CD4-positive, CD25-positive, alpha-beta regulatory T cell (primary cell): Measurements from ENCODE around the gene HAGHL. TPM values are rescaled to one million over a fixed set of nuclear protein-coding genes. Genes with fewer than 3 reads are reported as not detected.
A peak's percentile ranks its signal among the peaks of the same experiment; 100 is the strongest.
"Not testable (repeated sequence)": the region's sequence is repeated elsewhere in the genome, so short reads cannot be mapped to it uniquely, and the experiment has no call there.

Experiments
- ATAC-seq, 2 donors: fragments of 150-1000 bp; cut with Tn5 transposase; one replicate each; pipeline ENCODE4 v1.10.0; 2021; ENCODE audit warnings: low read depth in 2 of 2, moderate number of reproducible peaks in 2 of 2, moderate library complexity in 1 of 2
- DNase-seq, 3 donors: peaks; one replicate each; pipeline versions ENCODE4 v3.0.0 to v3.0.0-alpha.2; 2012 to 2022; ENCODE audit warnings: mixed read lengths in 1 of 3
- H3K27ac ChIP-seq: one replicate; pipeline ENCODE4 v1.7.0; 2013; ENCODE audit warnings: mild to moderate bottlenecking, low read length; ENCODE audit not compliant: insufficient read depth, poor library complexity, severe bottlenecking
- H3K27me3 ChIP-seq: one replicate; pipeline ENCODE4 v1.7.0; 2013; ENCODE audit warnings: low read length; ENCODE audit not compliant: control insufficient read depth, insufficient read depth
- H3K36me3 ChIP-seq: one replicate; pipeline ENCODE4 v1.7.0; 2013; ENCODE audit warnings: mild to moderate bottlenecking, low read length, moderate library complexity; ENCODE audit not compliant: control insufficient read depth, insufficient read depth
- H3K4me1 ChIP-seq: 2 replicates; pipeline ENCODE4 v1.7.0; 2013; ENCODE audit warnings: mild to moderate bottlenecking, low read length; ENCODE audit not compliant: insufficient read depth, control insufficient read depth, poor library complexity, severe bottlenecking
- H3K4me3 ChIP-seq: one replicate; pipeline ENCODE4 v1.7.0; 2013; ENCODE audit warnings: low read depth, mild to moderate bottlenecking, low read length, moderate library complexity
- H3K9me3 ChIP-seq, 2 experiments: 1 replicate in 1 of 2; 2 replicates in 1 of 2; pipeline ENCODE4 v1.7.0; 2013; ENCODE audit warnings: low read length in 2 of 2, mild to moderate bottlenecking in 1 of 2, moderate library complexity in 1 of 2; ENCODE audit not compliant: control insufficient read depth in 2 of 2
- H3K27ac Mint-ChIP-seq, 3 donors: one replicate each; pipeline ENCODE4 v1.8.0; 2020 to 2022; ENCODE audit warnings: mild to moderate bottlenecking in 3 of 3, mixed read lengths in 3 of 3, moderate library complexity in 2 of 3
- H3K27me3 Mint-ChIP-seq: one replicate; pipeline ENCODE4 v1.8.0; 2022; ENCODE audit warnings: mild to moderate bottlenecking, mixed read lengths
- H3K36me3 Mint-ChIP-seq: one replicate; pipeline ENCODE4 v1.8.0; 2020; ENCODE audit warnings: mixed read lengths
- H3K4me1 Mint-ChIP-seq, 4 donors: one replicate each; pipeline ENCODE4 v1.8.0; 2020 to 2022; ENCODE audit warnings: mixed read lengths in 4 of 4, mild to moderate bottlenecking in 1 of 4
- H3K4me3 Mint-ChIP-seq, 4 donors: one replicate each; pipeline ENCODE4 v1.8.0; 2020 to 2022; ENCODE audit warnings: mild to moderate bottlenecking in 4 of 4, mixed read lengths in 4 of 4, moderate library complexity in 3 of 4
- H3K9me3 Mint-ChIP-seq, 7 donors: one replicate each; pipeline ENCODE4 v1.8.0; 2020 to 2022; ENCODE audit warnings: mixed read lengths in 7 of 7, mild to moderate bottlenecking in 3 of 7, moderate library complexity in 2 of 7
- polyA plus RNA-seq, 4 donors: library from polyadenylated mRNA; unstranded; fragments of 300-500 nt; fragmentation: Illumina TruSeq; gene quantifications; one replicate each; pipeline ENCODE4 v1.2.3, GENCODE V29; 2021
- total RNA-seq: library from RNA; stranded (reverse); gene quantifications from one replicate; pipeline ENCODE4 v1.2.3, GENCODE V29; 2022

The HAGHL gene
- total and polyA plus RNA-seq, 5 donors from 2014 or later: 2.2 to 15.6 (median 3.3) TPM

DNA sequence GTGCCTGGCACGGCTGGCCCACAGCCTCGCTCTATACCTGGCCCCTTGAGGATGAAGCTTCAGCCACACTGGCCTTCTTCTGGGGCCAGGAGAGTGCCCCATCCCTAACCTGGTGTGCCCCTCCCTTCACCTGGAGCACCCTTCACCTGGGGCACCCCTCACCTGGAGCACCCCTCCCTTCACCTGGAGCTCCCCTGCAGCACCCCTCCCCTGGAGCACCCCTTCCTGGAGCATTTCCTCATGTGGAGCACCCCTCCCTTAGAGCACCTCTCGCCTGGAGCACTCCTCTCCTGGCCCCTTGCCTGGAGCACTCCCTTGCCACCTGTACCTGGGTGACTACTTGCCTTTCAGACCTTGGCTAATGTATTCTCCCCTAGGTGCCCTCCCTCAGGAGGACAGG lies 18.9 kb upstream of the HAGHL start:
- Mint-ChIP-seq H3K27me3 (peaks cover 51% of the 10 kb centered on the region), H3K9me3 (no peaks in the 10 kb centered on the region), H3K4me3 (no peak overlapping the region), H3K4me1 (peaks cover 0 to 7% (median 2%) of the 10 kb centered on the region in 4 donors), H3K27ac (no peak overlapping the region), H3K36me3 (no peaks in the 10 kb centered on the region)
- H3K4me3 ChIP-seq: no peak overlapping the region
- H3K36me3 ChIP-seq: no peaks in the 10 kb centered on the region
- no peak overlapping the region for H3K27ac ChIP-seq
- DNase-seq (no peak), ATAC-seq (no peak)
- H3K4me1 ChIP-seq: peaks cover 9% of the 10 kb centered on the region
- no peaks in the 10 kb centered on the region for H3K9me3 ChIP-seq
- H3K27me3 ChIP-seq: peaks cover 7% of the 10 kb centered on the region

DNA sequence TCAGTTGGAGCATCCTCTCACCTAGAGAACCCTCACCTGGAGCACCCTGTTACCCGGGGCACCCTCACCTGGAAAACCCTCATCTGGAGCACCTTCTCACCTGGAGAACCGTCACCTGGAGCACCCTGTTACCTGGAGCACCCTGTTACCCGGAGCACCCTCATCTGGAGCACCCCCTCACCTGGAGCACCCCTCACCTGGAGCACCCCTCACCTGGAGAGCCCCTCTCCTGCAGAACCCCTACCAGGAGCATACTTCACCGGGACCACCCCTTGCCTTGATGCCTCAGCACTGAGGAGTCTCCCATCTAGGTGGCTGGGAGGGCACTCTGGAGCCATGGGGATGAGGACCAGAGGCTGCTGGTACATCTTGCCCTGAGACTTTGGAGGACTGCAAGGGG lies 17.9 kb upstream of the HAGHL start:
- Mint-ChIP-seq H3K9me3 (no peaks in the 10 kb centered on the region), H3K27ac (no peak overlapping the region), H3K4me3 (no peak overlapping the region), H3K27me3 (peaks cover 48% of the 10 kb centered on the region), H3K36me3 (no peaks in the 10 kb centered on the region), H3K4me1 (peaks cover 0 to 10% (median 2%) of the 10 kb centered on the region in 4 donors)
- H3K4me1 ChIP-seq: peaks cover 9% of the 10 kb centered on the region
- no peak overlapping the region for H3K27ac ChIP-seq
- H3K9me3 ChIP-seq: no peaks in the 10 kb centered on the region
- H3K4me3 ChIP-seq: no peak overlapping the region
- ATAC-seq (no peak), DNase-seq (no peak)
- no peaks in the 10 kb centered on the region for H3K36me3 ChIP-seq
- H3K27me3 ChIP-seq: peaks cover 7% of the 10 kb centered on the region

DNA sequence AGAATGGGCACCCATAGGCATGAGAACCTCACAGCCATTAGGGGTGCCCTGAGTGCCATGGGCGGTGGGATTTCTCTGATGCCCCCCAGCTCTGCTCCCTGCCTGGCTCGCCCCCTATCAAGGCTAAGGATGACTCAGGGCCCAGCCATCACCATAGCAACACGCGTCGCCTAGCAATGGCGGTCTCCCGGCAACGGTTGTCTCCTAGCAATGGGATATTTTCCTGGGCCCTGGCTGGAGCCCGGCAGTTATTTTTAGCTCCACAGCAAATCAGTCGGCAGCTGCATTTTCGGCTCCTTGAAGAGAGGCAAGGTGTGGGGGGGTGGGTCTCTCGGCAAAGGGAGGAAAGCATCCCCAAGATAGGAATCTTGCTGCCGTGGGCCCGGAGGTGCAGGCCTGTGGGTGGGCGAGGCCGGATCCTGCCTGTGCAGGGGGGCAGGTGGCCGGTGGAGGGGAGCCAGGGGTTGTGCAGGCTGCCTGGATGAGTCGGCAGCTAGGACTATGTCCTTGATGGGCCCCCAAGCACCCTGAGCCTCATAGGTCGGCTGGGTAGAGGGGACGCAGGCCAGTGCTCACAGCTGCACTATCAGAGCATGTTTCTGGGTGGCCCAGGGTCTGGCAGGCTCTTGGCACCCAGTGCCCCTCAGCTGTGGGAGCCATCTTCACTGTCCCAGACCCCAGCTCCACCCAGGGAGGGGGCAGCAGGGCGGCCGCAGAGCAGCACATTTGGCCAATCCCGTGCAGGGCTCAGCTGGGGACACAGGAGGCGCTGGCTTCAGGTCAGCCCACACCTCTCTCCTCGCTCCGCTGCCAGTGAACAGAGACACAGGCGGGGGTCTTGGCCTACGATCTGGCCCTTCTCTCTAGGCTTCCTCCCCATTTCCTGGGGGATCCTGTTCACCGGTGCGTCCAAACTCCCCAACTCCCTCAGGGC lies 17.1 kb upstream of the HAGHL start:
- DNase-seq (no peak), ATAC-seq (no peak)
- Mint-ChIP-seq H3K36me3 (no peaks in the 10 kb centered on the region), H3K27ac (no peak overlapping the region), H3K4me1 (peaks cover 0 to 13% (median 2%) of the 10 kb centered on the region in 4 donors), H3K9me3 (no peaks in the 10 kb centered on the region), H3K27me3 (peaks cover 42% of the 10 kb centered on the region), H3K4me3 (no peak overlapping the region)
- Histone ChIP-seq H3K27me3 (peaks cover 7% of the 10 kb centered on the region), H3K4me3 (no peak overlapping the region), H3K27ac (no peak overlapping the region), H3K9me3 (no peaks in the 10 kb centered on the region), H3K36me3 (no peaks in the 10 kb centered on the region), H3K4me1 (peaks cover 16% of the 10 kb centered on the region)

DNA sequence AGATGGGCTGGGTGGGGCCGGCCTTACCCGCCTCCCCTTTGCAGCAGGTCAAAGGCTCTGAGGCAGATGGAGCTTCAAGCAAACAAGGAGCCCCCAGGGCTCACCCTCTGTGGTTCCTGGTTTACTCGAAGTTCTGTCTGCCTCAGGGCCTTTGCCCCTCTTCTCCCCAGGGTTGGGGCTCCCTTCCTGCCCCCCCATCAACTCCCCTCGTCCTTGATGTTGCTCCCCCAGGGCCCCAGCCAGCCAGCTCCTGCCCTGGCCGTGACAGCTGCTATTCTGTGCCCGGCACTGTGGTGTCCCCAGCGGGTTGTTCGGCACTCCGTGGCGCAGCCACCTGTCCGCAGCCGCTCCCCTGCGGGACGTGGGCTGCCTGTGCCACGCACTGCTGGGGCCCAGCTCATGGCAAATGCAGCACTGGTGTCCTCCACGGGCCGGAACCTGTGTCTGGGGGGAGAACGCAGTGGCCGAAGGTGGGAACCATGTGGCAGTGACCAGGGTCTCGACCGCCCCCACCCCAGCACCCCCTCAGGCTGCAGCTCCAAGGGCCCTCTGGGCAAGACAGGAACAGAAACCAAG lies 16.3 kb upstream of the HAGHL start:
- ATAC-seq (no peak), DNase-seq (no peak)
- H3K9me3 Mint-ChIP-seq: no peaks in the 10 kb centered on the region
- Histone ChIP-seq H3K4me3 (no peak overlapping the region), H3K4me1 (peaks cover 21% of the 10 kb centered on the region), H3K27ac (no peak overlapping the region), H3K27me3 (peaks cover 7% of the 10 kb centered on the region), H3K9me3 (no peaks in the 10 kb centered on the region), H3K36me3 (no peaks in the 10 kb centered on the region)
- H3K27ac Mint-ChIP-seq: no peak overlapping the region
- H3K4me1 Mint-ChIP-seq: peaks cover 0 to 13% (median 2%) of the 10 kb centered on the region in 4 donors
- H3K27me3 Mint-ChIP-seq: peaks cover 42% of the 10 kb centered on the region
- no peak overlapping the region for H3K4me3 Mint-ChIP-seq
- H3K36me3 Mint-ChIP-seq: no peaks in the 10 kb centered on the region

DNA sequence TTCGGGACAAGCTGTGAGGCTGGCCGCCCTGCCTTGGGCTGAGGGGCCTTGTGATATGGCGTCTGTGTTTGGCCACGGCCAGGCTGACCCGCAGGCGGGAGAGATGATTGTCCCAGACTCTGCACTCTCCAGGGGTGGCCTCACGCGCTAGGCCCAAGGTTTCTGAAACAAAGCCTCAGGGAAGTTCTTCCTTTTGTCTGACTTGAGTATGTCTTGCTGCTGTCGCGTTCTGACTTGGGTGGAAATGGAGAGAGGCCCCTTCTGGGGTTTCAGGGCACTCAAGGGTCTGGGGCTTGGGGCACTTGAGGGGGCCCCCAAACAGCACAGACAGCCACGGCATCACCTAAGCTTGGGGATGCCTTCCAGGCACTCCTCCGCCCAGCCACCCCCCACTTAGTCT lies 15.8 kb upstream of the HAGHL start:
- Histone ChIP-seq H3K9me3 (no peaks in the 10 kb centered on the region), H3K4me3 (no peak overlapping the region), H3K4me1 (peaks cover 24% of the 10 kb centered on the region), H3K27ac (no peak overlapping the region), H3K27me3 (peaks cover 7% of the 10 kb centered on the region), H3K36me3 (no peaks in the 10 kb centered on the region)
- DNase-seq: no peak
- H3K9me3 Mint-ChIP-seq: no peaks in the 10 kb centered on the region
- H3K4me3 Mint-ChIP-seq: no peak overlapping the region
- ATAC-seq: no peak
- peaks cover 42% of the 10 kb centered on the region for H3K27me3 Mint-ChIP-seq
- no peaks in the 10 kb centered on the region for H3K36me3 Mint-ChIP-seq
- peaks cover 0 to 16% (median 2%) of the 10 kb centered on the region in 4 donors for H3K4me1 Mint-ChIP-seq
- H3K27ac Mint-ChIP-seq: no peak overlapping the region

DNA sequence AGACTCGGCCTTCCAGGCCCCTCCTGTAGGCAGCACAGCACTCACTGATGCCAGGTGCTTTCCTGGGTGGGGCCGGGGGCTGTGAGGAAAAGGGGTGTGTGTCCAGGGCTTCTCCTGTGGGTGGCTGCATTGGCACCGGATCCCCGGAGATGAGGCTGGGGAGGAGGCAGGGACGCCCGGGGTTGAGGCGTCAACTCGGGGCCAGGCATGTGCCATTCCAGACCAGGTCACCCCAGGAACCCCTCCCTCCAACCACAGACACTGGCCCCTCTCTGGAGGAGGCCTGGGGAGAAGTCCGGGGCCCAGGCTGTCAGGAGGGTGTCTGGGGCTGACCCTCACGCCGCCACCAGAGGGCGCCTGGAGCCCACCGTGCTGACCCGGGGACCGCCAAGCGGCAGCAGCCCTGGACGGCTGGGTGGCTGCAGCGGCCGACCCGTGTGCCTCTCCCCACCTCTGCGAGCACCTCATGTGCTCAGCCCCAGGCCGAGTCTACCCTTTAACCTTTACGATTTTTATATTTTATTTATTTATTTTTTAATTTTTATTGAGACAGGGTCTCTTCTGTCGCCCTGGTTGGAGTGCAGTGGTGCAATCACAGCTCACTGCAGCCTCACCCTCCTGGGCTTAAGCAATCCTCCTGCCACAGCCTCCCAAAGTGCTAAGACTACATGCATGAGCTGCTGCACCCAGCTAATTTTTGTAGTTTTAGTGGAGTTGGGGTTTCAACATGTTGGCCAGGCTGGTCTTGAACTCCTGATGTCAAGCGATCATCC lies 15.2 kb upstream of the HAGHL start:
- no peak overlapping the region for H3K4me3 Mint-ChIP-seq
- peaks cover 41% of the 10 kb centered on the region for H3K27me3 Mint-ChIP-seq
- Histone ChIP-seq H3K36me3 (no peaks in the 10 kb centered on the region), H3K9me3 (no peaks in the 10 kb centered on the region), H3K4me3 (no peak overlapping the region), H3K27ac (no peak overlapping the region), H3K27me3 (peaks cover 7% of the 10 kb centered on the region), H3K4me1 (peaks cover 18% of the 10 kb centered on the region)
- no peak overlapping the region for H3K27ac Mint-ChIP-seq
- H3K9me3 Mint-ChIP-seq: no peaks in the 10 kb centered on the region
- DNase-seq (peak; percentile 69 to 76 (median 70)), ATAC-seq (peak; percentile 51 to 54)
- no peaks in the 10 kb centered on the region for H3K36me3 Mint-ChIP-seq
- H3K4me1 Mint-ChIP-seq: peaks cover 0 to 16% (median 2%) of the 10 kb centered on the region in 4 donors

DNA sequence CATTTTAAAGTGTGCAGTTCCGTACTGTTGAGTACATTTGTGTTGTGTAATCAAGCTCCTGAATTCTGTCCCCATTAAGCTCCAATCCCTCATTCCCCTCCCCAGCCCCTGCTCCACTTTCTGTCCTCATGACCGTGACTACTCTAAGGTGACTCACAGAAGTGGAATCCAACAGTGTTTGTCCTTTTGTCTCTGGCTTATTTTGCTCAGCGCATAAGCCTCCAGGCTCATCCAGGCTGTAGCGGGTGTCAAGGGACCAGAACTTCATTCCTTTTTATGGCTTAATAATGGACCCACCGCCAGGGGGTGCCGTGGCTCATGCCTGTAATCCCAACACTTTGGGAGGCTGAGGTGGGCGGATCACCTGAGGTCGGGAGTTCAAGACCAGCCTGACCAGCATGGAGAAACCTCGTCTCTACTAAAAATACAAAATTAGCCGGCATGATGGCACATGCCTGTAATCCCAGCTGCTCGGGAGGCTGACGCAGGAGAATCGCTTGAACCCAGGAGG lies 14.1 kb upstream of the HAGHL start:
- H3K27me3 ChIP-seq, H3K4me3 ChIP-seq, H3K9me3 Mint-ChIP-seq, ATAC-seq, H3K9me3 ChIP-seq, H3K36me3 Mint-ChIP-seq, H3K36me3 ChIP-seq, H3K27ac ChIP-seq: not testable (repeated sequence)
- peak overlapping the region in 1 of 3 donors; percentile 32 for H3K27ac Mint-ChIP-seq
- peak overlapping the region in 3 of 4 donors; percentile 36 to 47 (median 45) for H3K4me3 Mint-ChIP-seq
- peaks cover 32% of the 10 kb centered on the region for H3K27me3 Mint-ChIP-seq
- DNase-seq: peak in 1 of 3 donors; percentile 61
- peaks cover 18% of the 10 kb centered on the region for H3K4me1 ChIP-seq
- peaks cover 0 to 14% (median 2%) of the 10 kb centered on the region in 4 donors for H3K4me1 Mint-ChIP-seq
